T-helper 1 cell treated with Interleukin-12 subunit alpha and Interleukin-12 subunit beta and Interleukin-4 antibody, amounts not matched to agents 30 μg/mL and 1 μg/mL, for 36 hours (primary cell): ENCODE results near the gene MCM5.

ENCODE experiments used
- H3K27ac Mint-ChIP-seq: one replicate; pipeline ENCODE4 v1.8.0; 2021; ENCODE audit warnings: mild to moderate bottlenecking, mixed read lengths
- H3K27me3 Mint-ChIP-seq: one replicate; pipeline ENCODE4 v1.8.0; 2021; ENCODE audit warnings: low read depth, mixed read lengths
- H3K36me3 Mint-ChIP-seq: one replicate; pipeline ENCODE4 v1.8.0; 2021; ENCODE audit warnings: low read depth, mixed read lengths
- H3K4me1 Mint-ChIP-seq: one replicate; pipeline ENCODE4 v1.8.0; 2021; ENCODE audit warnings: low read depth, mixed read lengths
- H3K4me3 Mint-ChIP-seq: one replicate; pipeline ENCODE4 v1.8.0; 2021; ENCODE audit warnings: mild to moderate bottlenecking, moderate library complexity, mixed read lengths
- H3K9me3 Mint-ChIP-seq: one replicate; pipeline ENCODE4 v1.8.0; 2021; ENCODE audit warnings: mixed read lengths

The MCM5 gene

DNA sequence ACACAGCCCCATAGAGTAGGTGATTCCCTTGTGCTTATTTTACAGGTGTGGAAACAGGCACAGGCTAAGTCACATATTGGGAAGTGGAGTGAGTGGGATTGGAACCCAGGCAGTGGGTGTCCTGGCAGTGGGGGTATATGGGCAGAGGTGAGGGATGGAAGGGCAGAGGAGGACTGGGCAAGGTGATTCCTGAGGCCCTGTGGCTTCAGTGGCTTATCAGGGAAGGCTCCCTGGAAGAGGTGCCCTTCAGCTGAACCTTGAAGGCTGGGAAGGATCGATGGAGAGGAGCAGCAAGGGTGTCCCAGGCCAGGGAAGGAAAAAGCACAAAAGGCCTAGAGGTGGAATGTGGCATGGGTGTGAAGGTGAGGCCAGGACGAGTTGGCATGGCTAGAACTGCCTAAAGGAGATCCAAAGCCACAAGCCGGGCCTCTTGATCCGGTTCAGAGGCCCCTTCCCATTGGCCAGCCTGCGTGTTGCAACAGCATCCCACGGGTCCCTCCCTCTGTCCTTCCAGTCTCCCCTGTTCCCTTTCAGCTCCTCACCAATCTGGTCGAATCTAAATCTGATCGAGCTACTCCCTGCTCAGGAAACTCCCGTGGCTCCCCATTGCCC, 41.7 kb downstream of the MCM5 start:
- no peaks in the 10 kb centered on the region for H3K4me1 Mint-ChIP-seq
- H3K27ac Mint-ChIP-seq = no peak overlapping the region
- peaks cover 27% of the 10 kb centered on the region for H3K36me3 Mint-ChIP-seq
- no peaks in the 10 kb centered on the region for H3K27me3 Mint-ChIP-seq
- no peak overlapping the region for H3K4me3 Mint-ChIP-seq
- no peaks in the 10 kb centered on the region for H3K9me3 Mint-ChIP-seq

DNA sequence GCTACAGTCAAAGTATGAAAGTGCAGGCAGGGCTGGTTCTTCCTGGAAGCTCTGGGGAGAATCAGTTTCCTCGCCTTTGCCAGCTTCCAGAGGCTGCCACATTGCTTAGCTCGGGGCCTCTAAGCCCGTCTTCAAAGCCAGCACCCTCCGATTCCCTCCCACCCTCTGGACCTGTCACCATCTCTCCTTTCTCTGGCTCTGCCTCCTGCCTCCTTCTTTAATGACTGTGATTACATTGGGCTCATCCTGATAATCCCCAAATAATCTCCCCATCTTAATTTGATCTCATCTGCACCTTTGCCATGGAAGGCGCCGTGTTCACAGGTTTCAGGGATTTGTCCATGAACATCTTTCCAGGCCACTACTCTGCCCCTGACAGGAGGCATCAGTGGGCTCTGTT, 42.5 kb downstream of the MCM5 start:
- peaks cover 22% of the 10 kb centered on the region for H3K36me3 Mint-ChIP-seq

DNA sequence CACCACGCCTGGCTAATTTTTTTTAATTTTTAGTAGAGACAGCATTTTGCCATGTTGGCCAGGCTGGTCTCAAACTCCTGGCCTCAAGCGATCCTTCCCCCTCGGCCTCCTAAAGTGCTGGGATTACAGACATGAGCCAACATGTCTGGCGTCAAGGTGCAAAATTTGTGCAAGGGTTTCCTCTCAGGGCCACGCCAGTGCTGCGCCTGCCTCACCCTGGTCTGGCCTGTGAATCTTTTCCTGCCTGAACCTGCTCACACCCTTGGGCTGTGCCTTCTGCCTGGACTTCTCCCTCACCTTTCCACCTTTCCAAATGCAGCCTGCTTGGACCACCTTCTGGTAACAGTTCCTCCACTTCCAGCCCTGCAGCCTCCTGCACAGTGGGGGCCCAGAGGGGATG, 43.4 kb downstream of the MCM5 start:
- Mint-ChIP-seq H3K4me1 (peaks cover 4% of the 10 kb centered on the region), H3K4me3 (no peak overlapping the region), H3K27me3 (no peaks in the 10 kb centered on the region), H3K27ac (no peak overlapping the region), H3K36me3 (peaks cover 16% of the 10 kb centered on the region), H3K9me3 (no peaks in the 10 kb centered on the region)

More for the DNA sequence above, 42.5 kb downstream of the MCM5 start:
- Mint-ChIP-seq H3K4me3 (no peak overlapping the region), H3K27me3 (no peaks in the 10 kb centered on the region), H3K4me1 (no peaks in the 10 kb centered on the region), H3K9me3 (no peaks in the 10 kb centered on the region), H3K27ac (no peak overlapping the region)

DNA sequence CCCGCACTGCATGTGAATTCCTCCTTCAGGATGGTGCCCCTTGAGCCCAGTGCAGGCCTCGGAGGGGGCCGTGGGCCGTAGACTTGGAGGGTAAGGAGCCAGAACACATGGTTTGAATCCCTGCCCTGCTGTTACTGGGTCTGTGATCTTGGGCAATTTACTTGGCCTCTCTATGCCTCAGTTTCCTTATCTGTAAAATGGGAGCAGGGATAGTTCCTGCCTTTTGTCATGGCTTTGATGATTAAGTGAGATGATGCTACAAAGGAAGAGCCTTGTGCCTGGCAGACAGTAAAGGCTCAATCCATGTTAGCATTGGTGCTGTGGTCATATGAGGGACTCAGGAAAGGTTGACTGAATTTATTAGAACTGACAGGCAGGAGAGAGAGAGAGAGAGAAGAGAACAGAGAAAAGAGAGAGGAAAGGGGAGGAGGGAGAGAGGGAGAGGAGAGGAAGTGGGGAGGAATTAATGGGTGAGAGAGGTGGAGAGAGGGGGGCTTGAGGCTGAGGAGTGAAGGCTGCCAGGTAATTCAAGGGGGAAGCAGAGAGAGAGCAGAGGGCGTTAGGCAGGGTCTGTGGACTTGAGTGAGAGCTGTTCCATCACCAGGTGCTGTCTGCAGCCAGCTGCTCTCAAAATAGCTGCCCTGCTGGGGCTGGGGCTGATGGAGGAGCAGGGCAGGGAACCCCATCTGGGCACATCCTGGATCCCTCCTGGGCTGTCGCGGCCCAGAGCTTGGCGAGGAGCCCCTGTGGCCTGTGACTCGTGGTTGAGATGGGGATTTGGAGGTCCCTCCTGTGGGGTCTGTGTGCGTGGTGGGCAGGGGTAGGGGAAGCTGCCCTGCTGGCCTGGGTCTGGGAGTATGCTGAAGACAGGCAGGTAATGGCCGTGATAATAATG, 44.1 kb downstream of the MCM5 start:
- Mint-ChIP-seq H3K4me1 (peaks cover 4% of the 10 kb centered on the region), H3K4me3 (no peak overlapping the region), H3K9me3 (no peaks in the 10 kb centered on the region), H3K36me3 (peaks cover 9% of the 10 kb centered on the region), H3K27ac (no peak overlapping the region), H3K27me3 (no peaks in the 10 kb centered on the region)

DNA sequence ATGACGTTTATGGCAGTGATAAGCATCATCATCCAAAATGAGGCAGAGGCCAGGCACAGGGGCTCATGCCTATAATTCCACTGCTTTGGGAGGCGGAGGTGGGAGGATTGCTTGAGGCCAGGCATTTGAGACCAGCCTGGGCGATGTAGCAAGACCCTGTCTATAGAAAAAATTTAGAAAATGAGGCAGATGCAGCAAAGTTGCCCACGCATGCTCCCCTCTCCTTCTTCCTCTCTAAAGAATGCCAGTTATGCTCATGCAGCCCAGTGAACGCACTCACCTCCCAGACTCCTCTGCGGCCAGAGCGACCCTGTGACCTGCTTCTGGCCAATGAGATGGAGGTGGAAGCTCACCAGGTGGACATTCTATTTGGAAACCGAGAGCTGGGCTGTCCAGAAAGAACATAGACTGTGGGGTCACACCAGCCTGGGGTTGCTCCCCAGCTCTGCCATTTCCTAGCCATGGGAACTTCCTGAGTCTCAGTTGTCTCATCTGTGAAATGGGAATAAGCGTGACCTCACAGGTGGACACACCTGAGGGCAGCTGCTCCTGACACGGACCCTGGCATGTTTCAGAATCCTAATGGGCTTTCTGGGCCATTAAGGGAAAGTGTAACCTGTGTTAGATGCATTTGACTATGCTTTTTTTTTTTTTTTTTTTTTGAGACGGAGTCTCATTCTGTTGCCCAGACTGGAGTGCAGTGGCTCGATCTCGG, 44.9 kb downstream of the MCM5 start:
- peaks cover 4% of the 10 kb centered on the region for H3K4me1 Mint-ChIP-seq
- H3K4me3 Mint-ChIP-seq = no peak overlapping the region
- no peaks in the 10 kb centered on the region for H3K27me3 Mint-ChIP-seq
- H3K27ac Mint-ChIP-seq = no peak overlapping the region
- H3K36me3 Mint-ChIP-seq = peaks cover under 1% of the 10 kb centered on the region
- no peaks in the 10 kb centered on the region for H3K9me3 Mint-ChIP-seq

DNA sequence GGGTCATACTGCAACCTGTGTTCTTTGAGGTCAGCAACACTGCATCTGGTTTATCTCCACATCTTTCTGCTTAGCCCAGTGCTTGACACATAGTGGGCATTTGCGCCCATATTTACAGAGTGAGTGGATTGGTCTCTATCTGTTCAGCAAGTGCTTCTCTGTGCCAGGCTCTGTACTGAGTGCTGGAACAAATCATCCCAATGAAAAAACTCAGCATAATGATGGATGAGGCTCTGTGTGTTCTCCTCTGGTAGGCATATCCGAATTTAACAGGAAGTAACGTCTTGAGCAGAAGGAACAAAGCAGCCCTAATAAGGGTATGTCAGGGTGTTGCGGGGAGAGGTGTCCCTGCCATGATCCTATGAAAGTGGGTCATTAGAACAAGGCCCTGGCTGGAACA, 46.0 kb downstream of the MCM5 start:
- Mint-ChIP-seq H3K9me3 (no peaks in the 10 kb centered on the region), H3K4me3 (no peak overlapping the region), H3K4me1 (peaks cover 4% of the 10 kb centered on the region), H3K27me3 (no peaks in the 10 kb centered on the region), H3K36me3 (peaks cover 5% of the 10 kb centered on the region), H3K27ac (no peak overlapping the region)

DNA sequence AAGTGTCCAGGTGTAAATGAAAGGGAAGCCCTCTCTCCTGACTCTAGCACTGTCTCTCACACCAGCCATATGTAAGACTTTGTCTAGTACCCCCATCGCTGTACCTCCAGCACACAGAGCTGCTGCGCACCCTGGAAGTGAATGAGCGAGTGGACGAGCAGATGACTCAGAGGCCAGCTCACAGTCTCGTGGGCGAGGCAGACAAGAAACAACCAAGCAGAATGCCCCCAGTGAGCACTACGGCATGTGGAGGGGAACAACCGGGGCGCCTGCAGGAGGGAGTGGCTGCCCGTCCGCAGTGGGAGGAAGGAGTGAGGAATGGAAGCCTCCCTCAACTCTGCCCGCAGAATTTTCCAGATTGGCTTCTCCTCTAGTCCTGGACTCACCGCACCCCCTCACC, 46.4 kb downstream of the MCM5 start:
- peaks cover 4% of the 10 kb centered on the region for H3K4me1 Mint-ChIP-seq
- no peaks in the 10 kb centered on the region for H3K27me3 Mint-ChIP-seq
- no peak overlapping the region for H3K4me3 Mint-ChIP-seq
- H3K36me3 Mint-ChIP-seq = peaks cover 8% of the 10 kb centered on the region
- no peaks in the 10 kb centered on the region for H3K9me3 Mint-ChIP-seq
- no peak overlapping the region for H3K27ac Mint-ChIP-seq

DNA sequence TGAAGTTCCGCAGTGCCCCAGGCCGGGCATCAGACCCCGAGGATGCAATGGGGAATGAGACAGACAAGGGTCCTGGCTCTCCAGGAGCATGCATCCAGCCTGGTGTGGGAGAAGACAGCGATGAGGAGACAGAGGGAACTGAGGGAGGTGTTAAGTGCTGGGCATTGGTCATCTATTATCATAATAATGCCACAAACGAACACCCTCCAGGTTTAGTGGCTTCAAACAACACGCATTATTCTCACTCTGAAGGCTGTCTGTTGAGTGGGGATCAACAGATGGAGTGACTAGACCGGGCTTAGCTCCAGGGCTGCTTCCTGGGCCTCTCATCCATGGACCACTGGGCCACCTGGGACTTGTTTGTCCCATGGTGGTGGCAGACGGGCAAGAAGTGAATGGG, 48.6 kb downstream of the MCM5 start:
- peaks cover 4% of the 10 kb centered on the region for H3K4me1 Mint-ChIP-seq
- H3K27me3 Mint-ChIP-seq = no peaks in the 10 kb centered on the region
- no peak overlapping the region for H3K4me3 Mint-ChIP-seq
- peaks cover 8% of the 10 kb centered on the region for H3K36me3 Mint-ChIP-seq
- H3K27ac Mint-ChIP-seq = peak overlapping the region; percentile 32
- no peaks in the 10 kb centered on the region for H3K9me3 Mint-ChIP-seq

DNA sequence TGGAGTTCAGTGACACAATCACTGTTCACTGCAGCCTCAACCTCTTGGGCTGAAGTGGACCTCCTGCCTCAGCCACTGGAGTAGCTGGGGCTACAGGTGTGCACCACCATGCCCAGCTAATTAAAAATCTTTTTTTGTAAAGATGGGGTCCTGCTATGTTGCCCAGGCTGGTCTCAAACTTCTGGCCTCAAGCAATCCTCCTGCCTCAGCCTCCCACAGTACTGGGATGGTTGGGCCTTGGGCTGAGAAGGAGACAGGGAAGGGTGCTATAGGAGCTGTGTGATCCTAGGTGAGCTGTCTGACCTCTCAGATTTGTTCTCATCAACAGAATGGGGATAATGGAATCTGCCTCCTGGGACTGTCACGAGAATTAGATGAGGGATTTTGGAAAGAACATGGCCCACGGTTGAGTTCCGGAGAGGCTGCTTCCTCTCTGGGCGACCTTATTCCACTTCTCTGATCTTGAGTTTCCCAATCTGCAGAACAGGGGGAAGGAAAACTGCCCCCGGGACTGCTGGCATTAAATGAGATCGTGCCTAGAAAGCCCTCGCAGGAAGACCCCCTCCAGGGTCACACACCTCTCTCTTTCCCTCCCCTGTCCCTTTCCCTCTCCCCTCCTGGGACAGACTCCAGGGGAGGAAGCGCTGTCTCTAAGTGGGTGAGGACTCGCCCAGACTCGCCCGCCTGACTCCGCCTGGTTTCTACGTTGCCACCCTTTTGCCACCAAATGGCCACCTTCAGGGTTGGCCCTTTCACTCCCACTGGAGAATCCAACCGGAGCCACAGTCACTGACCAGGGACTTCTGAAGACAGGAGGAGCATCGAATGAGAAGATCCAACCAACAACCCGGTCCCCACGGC, 50.1 kb downstream of the MCM5 start:
- Mint-ChIP-seq H3K9me3 (no peaks in the 10 kb centered on the region), H3K4me3 (no peak overlapping the region), H3K27ac (no peak overlapping the region), H3K4me1 (peaks cover 4% of the 10 kb centered on the region), H3K36me3 (peaks cover 8% of the 10 kb centered on the region), H3K27me3 (no peaks in the 10 kb centered on the region)

DNA sequence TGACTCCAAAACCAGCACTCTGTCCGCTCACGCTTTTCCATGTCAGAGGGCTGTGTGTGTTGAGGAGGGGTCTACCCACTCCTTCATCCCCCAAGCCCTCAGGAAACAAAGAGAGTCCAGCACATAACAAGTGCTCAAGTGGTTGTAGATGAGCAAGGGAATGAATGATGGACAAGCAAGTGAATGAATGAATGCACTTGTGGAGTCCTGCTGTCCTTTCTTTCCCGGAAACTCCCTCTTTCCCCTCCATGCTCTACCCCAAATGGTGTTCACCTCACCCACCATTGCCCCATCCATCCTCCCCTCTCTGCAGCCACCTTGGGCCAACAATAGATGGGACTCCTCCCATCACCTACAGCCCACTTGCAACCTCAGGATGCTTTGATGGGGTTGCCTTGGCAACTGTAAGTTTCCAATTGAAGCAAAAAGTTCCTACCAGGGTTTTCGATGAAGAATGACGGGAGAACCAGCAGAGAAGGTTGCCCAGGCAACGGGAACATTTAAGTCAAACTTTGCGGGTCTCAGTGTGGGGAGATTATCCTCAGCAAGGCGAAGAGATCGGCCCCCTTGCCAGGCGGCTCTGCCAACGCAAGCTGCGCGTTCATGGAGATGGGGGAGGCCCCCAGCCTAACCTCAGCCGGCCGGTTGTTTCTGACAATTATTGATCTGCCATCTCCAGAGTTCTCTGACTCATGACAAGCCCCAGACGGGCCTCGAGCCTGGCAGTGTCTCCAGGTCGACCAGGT, 51.1 kb downstream of the MCM5 start:
- H3K36me3 Mint-ChIP-seq = peaks cover 8% of the 10 kb centered on the region
- peaks cover 4% of the 10 kb centered on the region for H3K4me1 Mint-ChIP-seq
- H3K27me3 Mint-ChIP-seq = no peaks in the 10 kb centered on the region
- no peaks in the 10 kb centered on the region for H3K9me3 Mint-ChIP-seq
- H3K4me3 Mint-ChIP-seq = no peak overlapping the region
- H3K27ac Mint-ChIP-seq = no peak overlapping the region

DNA sequence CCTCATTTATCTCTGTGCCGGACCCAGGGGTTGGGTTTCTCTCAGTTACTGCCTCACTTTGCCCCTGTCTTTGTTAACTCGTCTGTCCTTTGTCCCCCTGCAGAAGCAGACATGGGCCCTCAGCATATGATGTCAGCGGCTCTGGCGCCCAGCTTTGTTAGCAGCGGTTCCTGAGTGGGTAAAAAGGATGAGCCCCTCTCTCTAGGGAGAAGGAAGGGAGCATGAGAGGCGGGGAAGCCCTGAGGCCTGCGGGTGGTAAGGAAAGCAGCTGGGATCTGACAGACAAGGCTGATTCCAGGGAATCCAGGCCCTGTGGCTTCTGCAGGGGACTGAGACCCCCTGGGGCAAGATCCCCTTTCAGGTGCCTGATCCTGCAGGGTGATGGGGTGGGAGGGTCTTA, 51.7 kb downstream of the MCM5 start:
- H3K27ac Mint-ChIP-seq = no peak overlapping the region

DNA sequence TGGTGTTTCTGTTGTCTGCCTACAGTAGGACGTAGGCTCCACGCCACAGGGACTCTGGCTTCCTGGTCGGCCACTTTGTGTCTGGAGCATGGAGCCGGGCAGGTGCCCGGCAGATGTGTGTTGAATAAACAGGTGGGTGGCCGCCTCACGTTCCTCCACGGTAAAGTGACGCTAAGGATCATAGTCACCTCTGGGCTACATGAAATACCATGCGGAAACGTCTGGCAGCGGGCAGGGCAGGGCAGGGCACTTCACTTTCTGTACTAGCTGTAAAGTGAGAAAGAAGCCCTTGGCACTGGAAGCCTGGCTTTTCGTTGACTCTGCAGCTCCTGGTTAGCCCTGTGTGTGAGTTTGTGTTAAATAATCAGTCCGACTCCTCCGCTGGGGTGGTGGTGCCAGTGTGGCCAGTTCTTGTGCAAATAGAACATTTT, 52.4 kb downstream of the MCM5 start:
- Mint-ChIP-seq H3K4me1 (peaks cover 4% of the 10 kb centered on the region), H3K36me3 (peaks cover 8% of the 10 kb centered on the region), H3K27ac (no peak overlapping the region), H3K27me3 (no peaks in the 10 kb centered on the region), H3K4me3 (no peak overlapping the region), H3K9me3 (no peaks in the 10 kb centered on the region)

More for the DNA sequence above, 51.7 kb downstream of the MCM5 start:
- no peak overlapping the region for H3K4me3 Mint-ChIP-seq
- H3K9me3 Mint-ChIP-seq = no peaks in the 10 kb centered on the region
- H3K4me1 Mint-ChIP-seq = peaks cover 4% of the 10 kb centered on the region
- H3K36me3 Mint-ChIP-seq = peaks cover 8% of the 10 kb centered on the region
- no peaks in the 10 kb centered on the region for H3K27me3 Mint-ChIP-seq

DNA sequence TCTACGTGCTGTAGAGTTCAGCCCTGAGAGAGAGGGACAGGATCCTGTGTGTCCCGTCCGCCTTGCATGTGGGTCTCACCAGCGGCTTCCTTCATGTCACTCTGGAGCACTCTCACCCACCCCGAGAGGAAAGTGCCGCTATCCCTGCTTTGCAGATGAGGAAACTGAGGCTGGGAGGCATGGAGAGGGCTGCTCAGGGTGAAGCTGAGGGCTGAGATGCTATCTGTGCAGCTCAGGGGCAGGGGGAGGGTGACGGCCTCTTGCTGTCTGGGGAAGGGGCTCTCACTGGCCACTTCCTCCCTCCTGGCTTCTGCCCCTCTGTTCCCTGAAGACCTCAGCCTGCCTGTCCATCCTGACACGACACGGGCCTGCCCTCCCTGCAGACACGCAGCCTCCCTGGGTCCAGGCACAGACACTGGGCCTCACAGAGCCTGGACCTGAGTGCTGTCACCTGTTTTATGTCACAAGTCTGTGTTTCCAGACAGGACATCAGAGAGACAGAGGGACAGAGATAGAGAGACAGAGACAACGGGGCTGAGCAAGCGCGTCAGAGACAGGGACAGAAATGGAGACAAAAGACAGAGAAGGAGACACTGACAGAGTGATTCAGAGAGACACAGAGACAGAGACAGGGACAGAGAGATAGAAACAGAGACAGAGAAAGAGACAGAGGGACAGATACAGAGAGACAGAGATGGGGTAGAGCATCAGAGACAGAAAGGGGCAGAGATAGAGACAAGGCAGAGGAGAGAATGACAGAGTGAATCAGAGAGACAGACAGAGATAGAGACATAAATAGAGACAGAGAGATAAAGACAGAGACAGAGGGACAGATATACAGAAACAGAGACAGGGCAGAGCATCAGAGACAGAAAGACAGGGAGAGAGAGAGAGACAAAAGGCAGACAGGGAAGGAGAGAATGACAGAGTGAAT, 53.1 kb downstream of the MCM5 start:
- peaks cover 8% of the 10 kb centered on the region for H3K36me3 Mint-ChIP-seq
- H3K4me1 Mint-ChIP-seq = peaks cover 1% of the 10 kb centered on the region
- no peak overlapping the region for H3K4me3 Mint-ChIP-seq
- no peak overlapping the region for H3K27ac Mint-ChIP-seq
- H3K27me3 Mint-ChIP-seq = no peaks in the 10 kb centered on the region
- H3K9me3 Mint-ChIP-seq = no peaks in the 10 kb centered on the region
